HCT116 (cell line): Measurements from ENCODE around the gene SMIM41. TPM values are rescaled to one million over a fixed set of nuclear protein-coding genes. Genes with fewer than 3 reads are reported as not detected.

Source experiments
- ATAC-seq: fragments of 200-7000 bp; cut with Tn5 transposase; 2 replicates; pipeline ENCODE4 v1.9.1; 2020; ENCODE audit warnings: mild to moderate bottlenecking, moderate library complexity
- BruUV-seq: library from RNA; stranded (reverse); fragments of 400-500 nt; replicated peaks from 2 replicates; lab custom pipeline; 2021; lab: Mats Ljungman, UMichigan
- CTCF ChIA-PET: fragments of 300-600 bp; sonication (Branson Sonifier 250); formaldehyde crosslinking; loops from one replicate; lab custom pipeline; 2021; ENCODE audit warnings: antibody characterized with exemption; lab: Charles Lee
- POLR2A ChIA-PET: fragments of 300-600, 350-600 bp; sonication (Branson Sonifier 250); formaldehyde crosslinking; loops from one replicate; lab custom pipeline; 2021; ENCODE audit warnings: antibody characterized with exemption; lab: Charles Lee
- RAD21 ChIA-PET, 2 experiments: fragments of 300-600 bp; sonication (Branson Sonifier 250); formaldehyde crosslinking; loops; one replicate each; lab custom pipeline; 2023; ENCODE audit warnings: low total read pairs in 2 of 2; ENCODE audit not compliant: uncharacterized antibody in 2 of 2, unreplicated experiment in 2 of 2, low non-redundant PET in 1 of 2; lab: Charles Lee
- DNase-seq: peaks from one replicate; pipeline ENCODE4 v3.0.0-alpha.2; 2010; ENCODE audit warnings: low read depth, low spot score
- H2AFZ ChIP-seq: fragments of 200-600 bp; shearing (Covaris generic), sonication (generic); 2 replicates; pipeline ENCODE4 v1.6.1; 2017; ENCODE audit warnings: low read depth, mixed run types, mixed read lengths, antibody characterized with exemption, low read length; ENCODE audit not compliant: poor library complexity, severe bottlenecking
- H3K27ac ChIP-seq: 2 replicates; pipeline ENCODE4 v1.5.1; 2012; ENCODE audit warnings: low read depth, low read length
- H3K27me3 ChIP-seq: fragments of 200-600 bp; sonication (generic); 2 replicates; pipeline ENCODE4 v1.6.1; 2016; ENCODE audit warnings: mixed run types, low read length, mixed read lengths; ENCODE audit not compliant: insufficient read depth
- H3K36me3 ChIP-seq, 2 experiments: fragments of 200-500 bp in 1 of 2; fragments of 200-600 bp in 1 of 2; sonication (Bioruptor generic) in 1 of 2; sonication (generic) in 1 of 2; 2 replicates each; pipeline versions ENCODE4 v1.5.1 to v1.6.1; 2014 to 2016; ENCODE audit warnings: low read length in 2 of 2, inconsistent platforms in 1 of 2, mixed read lengths in 1 of 2, mixed run types in 1 of 2; ENCODE audit not compliant: insufficient read depth in 2 of 2, control insufficient read depth in 1 of 2
- H3K4me1 ChIP-seq, 2 experiments: fragments of 200-600 bp in 1 of 2; sonication (generic) in 1 of 2; 2 replicates each; pipeline versions ENCODE4 v1.5.1 to v1.6.1; 2012 to 2017; ENCODE audit warnings: low read length in 2 of 2, inconsistent platforms in 1 of 2, mild to moderate bottlenecking in 1 of 2, mixed read lengths in 1 of 2, mixed run types in 1 of 2, moderate library complexity in 1 of 2; ENCODE audit not compliant: insufficient read depth in 2 of 2, control insufficient read depth in 1 of 2
- H3K4me2 ChIP-seq: fragments of 200-600 bp; sonication (generic); 2 replicates; pipeline ENCODE4 v1.6.1; 2017; ENCODE audit warnings: mixed run types, low read length, mixed read lengths
- H3K4me3 ChIP-seq, 2 experiments: fragments of 200-600 bp in 1 of 2; sonication (generic) in 1 of 2; replicated peaks in 1 of 2; 2 replicates each; pipeline ENCODE4 v1.5.1; 2011 to 2016; ENCODE audit warnings: low read length in 2 of 2, control low read depth in 1 of 2, low read depth in 1 of 2, mild to moderate bottlenecking in 1 of 2, mixed read lengths in 1 of 2, mixed run types in 1 of 2
- H3K79me2 ChIP-seq: fragments of 200-600 bp; sonication (generic); 2 replicates; pipeline ENCODE4 v1.6.1; 2017; ENCODE audit warnings: mild to moderate bottlenecking, mixed run types, low read length, moderate library complexity, mixed read lengths; ENCODE audit not compliant: insufficient read depth
- H3K9ac ChIP-seq: fragments of 200-600 bp; sonication (generic); 2 replicates; pipeline ENCODE4 v1.6.1; 2016; ENCODE audit warnings: low read length, mixed read lengths
- H3K9me2 ChIP-seq: fragments of 200-600 bp; sonication (generic), shearing (Covaris generic); 2 replicates; pipeline ENCODE4 v1.6.1; 2017; ENCODE audit warnings: mixed run types, mild to moderate bottlenecking, moderate library complexity; ENCODE audit not compliant: insufficient read depth
- H3K9me3 ChIP-seq, 2 experiments: fragments of 200-500 bp in 1 of 2; fragments of 200-600 bp in 1 of 2; sonication (Bioruptor generic) in 1 of 2; sonication (generic) in 1 of 2; 2 replicates each; pipeline ENCODE4 v1.6.1; 2014 to 2017; ENCODE audit warnings: low read length in 2 of 2, mixed read lengths in 2 of 2, inconsistent platforms in 1 of 2, low read depth in 1 of 2, mild to moderate bottlenecking in 1 of 2, mixed run types in 1 of 2, moderate library complexity in 1 of 2; ENCODE audit not compliant: control insufficient read depth in 1 of 2, insufficient read depth in 1 of 2
- H4K20me1 ChIP-seq: fragments of 200-600 bp; sonication (generic), shearing (Covaris generic); 2 replicates; pipeline ENCODE4 v1.6.1; 2017; ENCODE audit warnings: mixed run types, mild to moderate bottlenecking, moderate library complexity; ENCODE audit not compliant: insufficient read depth
- ATF3 ChIP-seq: IDR thresholded peaks from 2 replicates; pipeline ENCODE4 v1.6.1; 2012
- EGR1 ChIP-seq: IDR thresholded peaks from 2 replicates; pipeline ENCODE4 v1.6.1; 2012; ENCODE audit warnings: low read depth
- ELF1 ChIP-seq: IDR thresholded peaks from 2 replicates; pipeline ENCODE4 v1.6.1; 2012; ENCODE audit warnings: low read depth, borderline replicate concordance
- MAX ChIP-seq: IDR thresholded peaks from 2 replicates; pipeline ENCODE4 v1.6.1; 2012
- RAD21 ChIP-seq: IDR thresholded peaks from 2 replicates; pipeline ENCODE4 v1.6.1; 2012; ENCODE audit warnings: low read depth, mild to moderate bottlenecking
- REST ChIP-seq: IDR thresholded peaks from 2 replicates; pipeline ENCODE4 v1.6.1; 2012; ENCODE audit warnings: low read depth
- SIN3A ChIP-seq: IDR thresholded peaks from 2 replicates; pipeline ENCODE4 v1.6.1; 2012; ENCODE audit warnings: low read depth
- SP1 ChIP-seq: IDR thresholded peaks from 2 replicates; pipeline ENCODE4 v1.6.1; 2012; ENCODE audit warnings: low read depth
- SRF ChIP-seq: IDR thresholded peaks from 2 replicates; pipeline ENCODE4 v1.6.1; 2012; ENCODE audit warnings: low read depth
- TCF7L2 ChIP-seq: IDR thresholded peaks from 2 replicates; pipeline ENCODE4 v1.7.0; 2011; ENCODE audit warnings: borderline replicate concordance, inconsistent platforms; ENCODE audit not compliant: insufficient read depth, insufficient read length; ENCODE audit errors: extremely low read depth
- intact Hi-C: fragments of 100-400 bp; cut with micrococcal nuclease; formaldehyde crosslinking; loops from 2 replicates; pipeline ENCODE4 v1.10.0; 2022
- total RNA-seq: library from RNA; stranded (reverse); gene quantifications from one replicate; pipeline ENCODE4 v1.2.1, GENCODE V29; 2021; ENCODE audit not compliant: unreplicated experiment

SMIM41 gene
- total RNA-seq, 1 experiment from 2014 or later, result not detected

GRCh38 chr12:52082669-52082987 lies 3.1 kb downstream of the SMIM41 start:
- BruUV-seq, result no TSS peak
- H3K9me2 ChIP-seq, result no peaks in the 10 kb centered on the region
- H3K79me2 ChIP-seq, result no peaks in the 10 kb centered on the region
- H2AFZ ChIP-seq, result no peak overlapping the region
- H4K20me1 ChIP-seq, result no peaks in the 10 kb centered on the region
- ChIA-PET RAD21 (interaction anchor here (1.7 to 1.9 kb wide), 2 partner anchors 57 kb away, joined by 9 to 12 read pairs; no protein-coding TSS in a partner anchor), CTCF (interaction anchor here (0.7 to 8.9 kb wide), 6 partner anchors 9 to 78 kb away, joined by 3 to 123 read pairs (median 4); partner anchors contain the start of gene ATG101), POLR2A (interaction anchor here (1.0 kb wide), 1 partner anchor 57 kb away, joined by 6 read pairs; no protein-coding TSS in a partner anchor)
- no peaks in the 10 kb centered on the region for H3K9me3 ChIP-seq
- no peak overlapping the region for H3K4me2 ChIP-seq
- H3K4me3 ChIP-seq, result no peak overlapping the region
- intact Hi-C loops, result no loop called here
- DNase-seq, result no peak
- no peak for ATAC-seq
- peaks cover 0 to 5% of the 10 kb centered on the region in 2 experiments; a peak in 1 of 4 replicates for H3K4me1 ChIP-seq
- TF ChIP-seq SIN3A, result no peak
- no peak for TF ChIP-seq EGR1
- no peak for TF ChIP-seq ELF1
- TF ChIP-seq ATF3, result no peak
- TF ChIP-seq MAX, result no peak
- no peak for TF ChIP-seq SRF
- no peak for TF ChIP-seq REST
- TF ChIP-seq SP1, result no peak
- TF ChIP-seq RAD21, result no peak
- no peak for TF ChIP-seq TCF7L2
- no peaks in the 10 kb centered on the region; the same call in 1 of the 2 replicates for H3K27me3 ChIP-seq
- H3K36me3 ChIP-seq, result peaks cover 0 to 5% of the 10 kb centered on the region in 2 experiments; a peak in 3 of 4 replicates
- no peak overlapping the region for H3K27ac ChIP-seq
- H3K9ac ChIP-seq, result no peak overlapping the region
